NCI-H69 (cell line): Measurements from ENCODE around the gene LGR4.

Source experiments
- DNase-seq: peaks from one replicate; lab custom pipeline; 2025; lab: John Stamatoyannopoulos, UW

LGR4 gene

DNA sequence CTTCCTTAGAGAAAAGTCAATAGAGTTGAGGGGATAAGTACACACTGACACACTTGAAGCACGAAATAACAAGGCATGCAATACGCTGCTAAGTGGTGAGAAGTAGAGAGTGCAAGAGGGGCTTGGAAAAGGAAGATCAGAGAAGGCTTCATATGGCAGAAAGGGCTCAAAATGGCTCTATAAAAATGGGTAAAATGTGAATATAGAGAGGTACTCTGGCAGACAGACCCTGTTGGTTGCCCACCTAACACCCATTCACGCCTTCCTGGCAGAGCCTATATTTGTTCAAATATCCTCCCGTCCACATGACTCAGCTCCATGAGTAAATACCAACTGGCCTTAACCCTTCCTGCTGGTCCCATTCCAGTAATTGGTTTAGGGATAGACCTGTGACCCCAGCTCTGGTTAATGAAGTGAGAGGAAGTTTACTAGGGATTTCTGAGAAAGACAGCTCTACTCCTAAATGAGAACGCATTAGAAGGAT lies 70.7 kb downstream of the LGR4 start:
- DNase-seq = peak; percentile 52

DNA sequence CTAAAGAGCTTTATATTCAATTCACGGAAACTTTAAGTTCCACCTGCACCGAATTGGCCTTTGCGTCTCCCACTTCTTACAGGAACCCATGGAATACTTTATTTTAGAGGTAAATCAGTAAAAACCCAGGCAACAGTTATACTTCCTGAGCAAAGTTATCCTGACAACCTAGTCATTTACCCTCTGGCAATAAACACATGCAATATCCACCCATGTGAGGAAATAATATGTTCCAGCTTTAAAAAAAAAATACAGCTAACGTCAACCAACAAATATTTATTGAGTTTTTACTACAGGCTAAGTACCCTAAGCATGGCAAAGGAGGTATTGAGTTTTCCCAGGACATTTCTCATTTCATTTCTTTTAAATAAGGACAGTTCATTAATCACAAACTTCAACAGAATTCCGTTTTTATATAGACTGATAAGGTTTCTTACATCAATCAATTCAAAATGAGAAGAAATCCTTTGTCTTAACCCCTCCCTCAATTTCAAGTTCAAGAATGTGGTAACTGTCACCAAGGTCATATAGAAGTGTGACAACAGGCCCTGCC lies 71.2 kb downstream of the LGR4 start:
- no peak for DNase-seq

DNA sequence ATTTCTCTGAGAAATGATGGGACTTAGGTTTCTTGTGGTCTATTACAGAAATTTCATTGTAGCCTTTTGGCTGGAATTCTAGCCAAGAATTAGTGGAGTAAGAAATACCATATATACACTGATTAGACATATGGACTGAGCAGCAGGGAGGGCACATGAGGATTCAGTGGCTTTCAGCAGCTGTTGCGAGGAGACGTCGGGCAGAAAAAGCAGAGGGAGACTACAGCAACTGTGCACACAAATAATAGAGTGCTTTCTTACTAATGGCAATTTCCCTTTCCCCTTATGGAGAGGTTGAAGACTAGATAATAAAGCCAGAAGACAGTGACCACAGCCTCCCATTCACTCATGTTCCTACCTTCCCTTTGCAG lies 74.2 kb downstream of the LGR4 start:
- peak; percentile 87 for DNase-seq

DNA sequence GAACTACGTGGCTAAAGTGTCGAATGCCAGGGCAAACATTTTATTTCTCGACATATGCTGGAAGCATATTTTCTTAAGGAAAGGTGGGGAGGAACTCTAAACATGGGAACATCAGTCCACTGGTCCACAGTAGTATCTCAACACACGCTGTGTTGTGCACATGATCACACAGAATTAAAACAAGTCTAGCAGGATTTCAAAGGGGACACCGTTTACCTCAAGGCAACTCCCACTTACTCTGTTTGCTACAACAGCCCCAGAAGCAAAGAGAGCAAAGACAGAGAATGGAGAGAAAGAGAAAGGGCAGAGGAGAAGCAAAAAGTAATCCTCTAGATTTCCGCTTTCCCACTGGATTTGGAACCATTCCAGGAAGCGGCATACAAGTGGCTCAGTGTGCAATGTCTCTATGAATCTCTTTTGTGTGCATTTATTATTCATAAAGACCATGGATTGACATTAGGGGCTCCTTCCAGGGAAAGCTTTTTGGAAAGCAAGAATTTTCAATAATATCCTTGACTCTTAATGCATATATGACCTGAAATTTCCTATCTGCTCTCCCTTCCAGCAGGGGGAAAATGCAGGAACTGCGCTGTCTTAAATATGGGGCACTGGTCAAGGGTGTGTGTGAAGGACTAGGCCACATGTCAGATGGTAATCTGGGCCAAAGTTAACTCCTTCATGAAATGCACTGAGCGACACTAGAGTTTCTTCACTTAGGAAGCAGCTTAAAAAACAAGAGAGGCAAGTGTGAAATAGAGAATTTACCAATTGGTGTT lies 74.8 kb downstream of the LGR4 start:
- DNase-seq = peak; percentile 71

DNA sequence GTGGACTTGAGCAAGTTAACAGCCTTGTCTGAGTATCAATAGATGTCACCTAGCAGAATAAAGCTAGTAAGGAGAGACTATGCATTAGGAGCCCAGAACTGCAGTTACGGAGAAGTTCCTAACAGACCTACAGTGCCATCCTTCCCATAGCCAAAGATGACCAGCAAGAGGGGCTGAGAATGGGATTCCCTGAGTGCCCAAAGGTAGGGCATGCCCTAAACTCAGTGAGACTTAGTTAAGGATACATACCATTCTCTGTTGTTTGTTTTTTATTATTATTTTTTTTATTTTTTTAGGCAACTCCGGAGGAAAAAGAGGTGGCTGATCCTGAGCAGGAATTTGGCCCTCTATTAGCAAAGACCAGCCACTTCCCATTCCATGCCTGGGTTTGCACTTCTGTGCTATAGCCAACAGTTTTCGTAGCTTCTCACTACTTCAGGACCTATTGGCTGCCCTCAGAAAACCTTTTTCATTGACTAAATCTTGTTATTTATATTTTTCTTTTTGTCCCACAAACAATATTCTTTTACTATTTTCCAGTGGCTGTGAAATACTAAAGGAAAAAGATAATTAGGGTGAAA lies 76.2 kb downstream of the LGR4 start:
- peak; percentile 44 for DNase-seq

DNA sequence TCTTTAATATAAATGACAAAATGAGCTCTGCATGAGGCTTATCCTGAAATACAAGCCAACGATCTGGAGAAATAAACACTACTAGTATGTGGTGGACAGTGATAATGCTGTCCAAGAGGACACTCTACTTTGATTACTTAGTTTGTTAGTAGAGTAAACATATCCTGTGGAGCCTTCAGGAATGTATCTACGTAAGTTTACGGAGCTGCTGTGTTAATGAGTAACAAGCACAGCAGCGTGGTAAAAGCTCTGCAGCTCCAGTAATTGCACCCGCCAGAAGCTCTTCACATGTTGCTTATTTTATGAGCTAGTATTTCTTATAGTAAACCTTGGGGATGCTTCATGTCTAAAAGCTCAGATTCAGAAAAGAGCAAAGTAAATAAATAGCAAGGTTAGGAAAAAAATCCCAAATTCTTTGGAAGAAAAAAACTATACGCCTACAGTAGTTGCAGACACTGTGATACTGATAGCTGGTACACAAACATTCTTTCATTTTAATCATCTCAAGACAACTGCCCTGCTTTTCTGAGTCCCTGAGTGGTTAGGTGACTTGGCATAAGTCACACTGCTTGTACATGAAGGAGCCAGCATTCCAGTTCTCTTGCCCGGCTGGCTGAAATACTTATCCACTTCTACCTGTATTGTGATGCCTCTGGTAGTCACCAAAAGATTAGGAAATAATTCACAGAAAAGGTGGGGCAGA lies 76.9 kb downstream of the LGR4 start:
- peak; percentile 95 for DNase-seq

DNA sequence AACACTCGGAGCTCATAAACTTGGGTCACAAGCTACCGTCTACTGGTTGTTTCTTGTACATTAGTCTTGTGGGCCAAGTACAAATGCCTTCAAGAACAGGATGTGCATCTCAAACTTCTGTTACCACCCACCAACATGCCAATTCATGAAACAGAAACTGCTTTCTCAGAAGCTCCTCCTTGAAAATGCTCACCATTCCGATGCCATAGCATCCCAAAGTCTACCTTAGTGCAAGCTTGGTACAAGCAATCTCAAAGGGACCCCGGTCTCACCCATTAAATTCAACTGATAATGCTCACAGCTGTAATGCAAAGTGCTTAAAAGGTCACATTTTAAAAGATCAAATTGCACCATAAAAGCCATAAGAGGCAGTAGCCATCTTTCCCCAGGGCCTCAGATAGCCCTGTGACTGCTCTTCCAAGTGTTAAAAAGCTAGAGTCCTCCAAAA lies 77.8 kb downstream of the LGR4 start:
- peak; percentile 51 for DNase-seq

DNA sequence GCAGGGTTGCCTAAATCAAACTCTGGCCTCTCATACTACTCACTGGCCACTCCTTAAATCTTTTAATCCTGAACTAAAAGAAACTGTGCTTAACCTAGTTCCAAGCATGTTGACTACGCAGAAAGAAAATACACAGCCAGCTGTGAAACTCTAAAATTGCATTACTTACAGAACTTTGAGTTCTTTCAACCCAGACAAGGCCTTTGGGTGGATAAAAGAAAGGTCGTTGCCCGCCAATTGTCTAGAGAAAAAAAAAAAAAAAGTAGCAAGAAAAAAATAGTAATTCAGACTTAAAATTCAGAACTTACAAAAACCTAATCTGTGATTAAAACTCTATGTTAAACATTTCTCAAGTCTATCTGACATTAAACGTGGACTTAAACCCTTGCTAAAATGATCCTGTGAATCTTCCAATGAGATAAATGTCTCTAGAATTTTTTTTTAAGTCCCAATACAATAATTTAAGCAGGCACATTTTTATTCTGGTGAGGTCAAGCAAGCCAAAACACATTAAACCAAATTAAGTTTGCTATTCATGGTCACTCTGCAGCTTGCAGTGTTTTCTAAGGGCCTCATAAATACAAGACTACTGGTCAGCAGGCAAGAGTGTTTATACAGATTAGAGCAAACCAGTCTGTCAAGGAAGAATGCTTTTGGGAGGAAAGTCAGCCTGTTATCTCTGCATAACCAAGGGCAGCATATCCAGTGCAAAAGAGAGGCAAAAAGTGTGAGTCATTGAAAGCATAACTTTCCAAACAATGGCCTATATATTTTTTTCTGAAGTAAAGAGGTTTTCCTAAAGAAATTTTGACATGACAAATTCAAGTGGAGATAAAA lies 80.1 kb downstream of the LGR4 start:
- DNase-seq = peak; percentile 38

DNA sequence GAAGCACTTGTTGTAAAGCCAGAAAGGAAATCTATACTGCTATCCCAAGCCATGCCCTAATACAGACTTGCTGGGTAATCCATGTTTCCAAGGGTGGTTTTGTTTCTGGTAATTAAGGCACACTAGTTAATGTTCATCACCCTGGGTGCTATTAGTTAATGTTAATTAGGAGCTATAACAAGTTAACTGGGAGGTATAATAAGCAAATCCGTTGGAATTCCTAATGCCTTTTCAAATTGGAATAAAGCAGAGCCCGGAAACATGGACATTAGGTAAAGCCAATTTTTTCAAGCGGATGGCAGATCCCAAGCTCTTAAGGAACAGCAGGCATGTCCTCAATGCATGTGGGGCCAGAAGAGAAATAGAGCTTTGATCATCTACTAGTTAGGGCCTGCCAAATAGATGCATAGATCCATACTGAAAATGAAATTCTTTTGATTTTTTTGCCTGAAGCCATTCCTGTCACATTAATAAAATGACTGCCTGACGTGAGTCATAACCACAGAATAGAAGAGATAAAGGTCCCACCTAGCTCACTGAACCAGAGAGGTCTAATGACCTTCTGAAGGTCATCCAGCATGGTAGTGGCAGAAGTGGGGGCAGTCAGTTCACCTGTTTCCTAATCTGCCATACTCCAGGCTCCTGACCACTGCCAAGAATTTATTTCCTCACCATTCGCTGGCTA lies 81.1 kb downstream of the LGR4 start:
- DNase-seq = no peak

DNA sequence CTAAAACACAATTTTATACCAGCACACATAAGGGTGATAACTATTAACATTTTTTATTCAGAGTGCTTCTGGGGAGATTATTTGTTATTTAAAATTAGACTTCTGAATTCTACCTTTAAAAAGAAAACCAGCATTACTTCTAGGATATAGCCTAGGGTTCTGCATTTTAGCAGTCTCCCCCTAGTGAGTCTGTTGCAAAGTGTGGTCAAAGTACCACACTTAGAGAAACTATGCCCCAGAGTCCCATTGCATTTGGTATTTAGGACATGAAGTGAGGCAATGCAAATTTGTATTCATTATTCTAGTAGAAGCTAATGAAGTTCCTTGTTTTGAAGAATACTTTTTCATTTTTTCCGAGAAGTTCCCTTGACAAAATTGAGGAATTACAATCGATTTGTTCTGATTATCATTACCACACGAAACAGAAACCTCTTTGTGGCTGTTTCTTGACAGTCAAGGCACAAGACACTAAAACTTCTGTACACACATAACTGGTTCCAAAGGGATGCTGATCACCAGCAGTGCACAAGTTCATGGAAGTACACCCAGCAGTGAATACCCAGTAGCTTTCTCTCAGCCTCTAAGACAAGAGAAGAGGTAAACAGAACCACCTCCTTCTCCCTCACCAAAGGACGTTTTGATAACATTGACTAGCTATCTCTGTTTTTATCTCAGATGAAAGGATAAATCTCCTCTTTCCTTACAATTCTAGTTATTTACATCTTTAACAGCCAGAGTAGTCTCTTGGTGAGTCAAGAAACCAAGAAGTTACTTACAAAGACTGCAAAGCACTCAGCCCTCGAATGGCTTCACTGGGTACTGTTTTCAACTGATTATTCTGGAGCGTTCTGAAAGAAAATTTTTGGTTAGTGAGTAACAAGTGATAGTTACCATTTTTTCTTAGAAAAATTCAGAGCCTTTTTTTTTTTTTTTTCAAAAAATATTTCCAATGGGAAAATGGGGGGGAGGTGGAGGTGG lies 82.0 kb downstream of the LGR4 start:
- no peak for DNase-seq

DNA sequence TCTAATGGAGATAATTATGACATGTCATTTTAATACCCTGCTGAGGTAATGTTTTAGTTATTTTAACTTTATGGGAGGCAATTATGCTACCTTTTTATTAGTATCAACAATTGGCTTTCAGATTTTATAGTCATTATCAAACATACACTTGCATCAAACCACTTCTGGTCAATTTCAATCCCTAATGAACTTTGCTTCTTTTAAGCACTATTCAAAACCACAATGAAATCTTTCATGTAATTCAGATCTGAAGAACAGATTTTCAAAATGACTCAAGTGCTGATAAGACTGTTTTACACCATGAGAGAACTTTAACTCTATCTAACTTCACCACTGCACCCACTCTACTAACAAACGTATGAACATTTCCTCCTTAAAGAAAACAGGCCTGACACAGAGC lies 83.7 kb downstream of the LGR4 start:
- no peak for DNase-seq

DNA sequence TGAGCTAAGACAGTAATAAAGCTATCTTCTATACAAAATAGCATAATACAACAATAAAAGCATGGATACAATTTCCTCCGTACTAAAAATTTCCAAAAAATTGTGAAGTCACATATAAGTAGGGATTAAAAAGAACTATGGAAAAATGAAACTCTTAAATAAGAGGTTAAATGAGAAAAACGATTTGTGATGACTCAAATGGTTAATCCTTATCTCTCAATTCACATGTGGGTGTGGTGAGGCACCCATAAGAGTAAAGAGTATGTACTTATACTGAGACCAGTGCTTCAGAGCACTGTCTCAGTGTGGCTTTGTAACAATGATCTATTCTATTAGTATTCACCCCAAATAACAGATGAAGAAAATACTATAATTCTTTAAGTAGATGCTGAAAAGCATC lies 84.6 kb downstream of the LGR4 start:
- no peak for DNase-seq

DNA sequence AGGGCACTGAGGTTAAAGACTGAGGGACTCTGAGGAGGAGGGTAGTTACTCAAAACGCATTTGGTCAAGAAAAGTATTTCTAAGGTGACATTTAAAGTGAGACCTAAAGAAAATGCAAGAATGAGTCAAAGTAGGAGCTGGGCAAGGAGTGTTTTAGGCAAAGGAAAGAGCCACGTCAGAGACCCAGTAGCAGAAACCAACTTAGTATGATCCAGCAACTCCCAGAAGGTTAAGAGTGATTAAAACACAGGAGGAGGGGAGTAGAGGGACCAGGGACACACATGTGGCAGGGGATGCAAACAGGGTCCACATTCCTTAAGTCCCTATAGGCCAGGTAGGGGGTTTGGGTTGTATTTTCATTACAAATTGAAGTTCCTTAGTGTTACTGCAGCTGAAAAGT lies 85.2 kb downstream of the LGR4 start:
- DNase-seq = no peak

DNA sequence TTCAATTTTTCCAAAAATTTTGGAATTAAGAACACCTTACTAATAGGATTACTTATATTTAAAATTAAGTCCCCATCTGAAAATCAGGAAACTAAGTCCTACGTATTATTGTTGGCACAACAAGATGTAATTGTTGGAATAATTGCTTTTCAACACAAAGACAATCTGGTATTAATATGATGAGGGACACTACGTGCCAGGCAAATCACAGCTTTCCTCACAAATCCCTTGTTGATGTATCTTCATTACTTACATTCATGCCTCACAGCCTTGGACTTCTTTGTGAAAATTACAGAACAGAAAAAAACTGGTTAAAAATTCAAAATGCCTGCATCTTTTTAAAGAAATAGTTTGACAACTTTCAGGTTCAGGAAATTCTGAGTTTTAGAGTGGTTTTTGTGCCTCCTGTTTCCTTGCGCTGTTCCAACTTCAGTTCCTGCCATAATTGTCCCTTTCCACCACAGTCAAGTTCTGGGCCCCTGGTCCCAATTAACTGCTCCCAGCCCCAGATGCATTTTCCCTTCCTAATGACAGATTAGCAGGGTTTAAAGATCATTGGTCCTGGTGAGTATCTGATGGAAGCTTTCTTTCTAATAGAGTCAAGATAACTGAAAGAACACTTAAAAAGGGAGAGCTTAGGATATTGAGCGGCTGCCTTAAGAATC lies 86.3 kb downstream of the LGR4 start:
- DNase-seq = no peak

DNA sequence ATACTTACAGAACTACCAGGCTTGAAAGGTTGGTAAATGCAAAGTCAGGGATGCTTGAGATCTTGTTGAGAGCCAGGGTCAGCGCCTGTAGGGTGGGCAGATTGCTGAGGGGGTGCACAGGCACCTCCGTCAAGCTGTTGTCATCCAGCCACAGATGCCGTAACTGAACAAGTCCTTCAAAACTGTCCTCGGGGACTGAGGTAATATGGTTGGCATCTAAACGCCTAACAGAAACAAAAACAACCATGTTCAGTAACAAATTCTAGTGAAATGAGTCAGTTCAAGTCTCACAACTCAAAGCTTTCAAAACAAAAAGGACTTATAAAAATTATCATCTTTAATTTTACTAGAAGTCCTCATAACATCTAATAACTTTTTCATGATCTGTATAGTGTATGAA lies 87.3 kb downstream of the LGR4 start:
- no peak for DNase-seq

DNA sequence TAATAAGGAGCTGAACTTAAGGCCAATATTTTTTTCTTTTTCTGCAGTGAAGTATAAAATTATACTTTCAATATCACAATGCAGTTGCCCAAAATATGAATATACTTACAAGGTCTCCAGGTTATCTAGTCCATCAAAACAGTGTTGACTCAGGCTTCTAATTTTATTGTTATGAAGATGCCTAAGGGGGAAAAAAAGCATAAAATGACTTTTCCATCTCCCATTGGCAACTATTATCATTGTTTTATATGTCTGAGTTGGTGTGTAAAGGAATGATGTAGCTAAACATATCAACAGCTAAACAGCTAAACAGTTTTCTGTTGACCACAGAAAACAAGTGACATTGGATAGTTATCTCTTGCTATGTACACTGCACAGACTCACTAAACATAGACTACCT lies 88.4 kb downstream of the LGR4 start:
- no peak for DNase-seq

DNA sequence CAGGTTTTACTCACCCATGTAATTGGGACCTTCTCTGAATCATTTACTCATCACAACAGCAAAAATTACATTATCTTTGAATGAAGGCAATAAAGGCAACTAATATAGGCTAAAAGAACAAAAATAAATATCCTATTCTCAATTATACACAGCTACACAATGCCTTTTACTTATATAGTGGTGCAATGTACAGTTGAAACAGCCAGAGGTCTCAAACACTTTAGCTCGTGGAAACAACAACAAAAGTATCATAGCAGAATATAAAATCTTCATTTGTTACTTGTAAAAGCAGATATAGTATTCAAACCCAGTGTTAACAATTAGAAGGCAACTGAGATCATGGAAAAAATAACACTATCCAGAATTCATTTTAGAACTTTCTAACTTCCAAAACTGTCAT lies 88.9 kb downstream of the LGR4 start:
- DNase-seq = no peak

DNA sequence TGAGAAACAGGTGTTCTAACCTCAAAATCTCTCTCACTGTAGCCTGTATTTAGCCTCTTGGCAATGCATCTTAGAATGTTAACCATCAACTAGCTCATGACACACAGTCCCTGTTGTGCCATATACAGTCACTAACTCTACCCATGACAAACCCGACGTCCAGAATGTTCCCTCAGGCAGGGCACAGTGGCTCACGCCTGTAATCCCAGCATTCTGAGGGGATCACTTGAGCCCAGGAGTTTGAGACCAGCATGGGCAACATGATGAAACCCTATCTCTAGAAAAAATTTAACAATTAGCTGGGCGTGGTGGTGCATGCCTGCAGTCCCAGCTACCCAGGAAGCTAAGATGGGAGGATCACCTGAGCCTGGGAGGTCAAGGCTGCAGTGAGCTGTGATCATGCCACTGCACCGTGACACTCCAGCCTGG lies 91.3 kb downstream of the LGR4 start:
- no peak for DNase-seq

DNA sequence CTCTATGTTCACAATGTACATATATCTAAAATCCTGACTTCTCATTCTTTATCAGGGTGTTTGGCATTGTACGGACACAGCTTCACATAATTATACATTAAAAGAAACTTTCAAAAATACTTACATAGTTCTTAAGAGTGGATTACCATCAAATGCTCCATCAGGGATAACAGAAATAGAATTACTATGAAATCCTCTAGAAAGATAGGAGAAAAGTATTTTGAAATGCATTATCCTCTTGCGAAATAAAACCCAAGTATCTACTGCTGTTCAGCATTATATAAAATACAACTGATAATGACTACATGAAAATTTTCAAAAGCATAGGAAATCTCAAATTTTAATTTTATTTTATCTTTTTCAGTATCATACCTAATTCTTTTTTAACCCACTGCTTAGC lies 91.8 kb downstream of the LGR4 start:
- DNase-seq = no peak

DNA sequence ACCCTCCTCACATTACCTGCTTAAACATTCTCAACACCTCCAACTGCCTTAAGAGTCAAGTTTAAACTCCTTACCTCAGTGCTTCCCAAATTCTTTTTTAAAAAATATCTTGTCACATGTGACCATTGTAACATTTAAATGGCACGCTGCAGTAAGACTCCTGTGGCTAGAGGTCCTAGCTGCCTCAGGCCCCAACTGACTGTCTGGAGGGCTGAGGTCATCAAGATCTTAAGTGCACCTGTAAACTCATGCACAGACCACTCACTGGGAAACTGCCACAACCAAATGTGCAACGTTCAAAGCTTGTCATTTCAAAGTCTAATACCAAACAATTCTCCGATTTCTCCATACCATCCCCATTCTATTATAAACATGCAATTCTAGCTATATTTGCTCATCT lies 93.1 kb downstream of the LGR4 start:
- DNase-seq = no peak
